H9 (cell line): ENCODE results near the gene WIPF1. TPM values are rescaled to one million over a fixed set of nuclear protein-coding genes. Genes with fewer than 3 reads are reported as not detected.

Source experiments
- DNase-seq: peaks from one replicate; pipeline ENCODE4 v3.0.0-alpha.2; 2017
- H2AFZ ChIP-seq: one replicate; pipeline ENCODE4 v1.6.1; 2013; ENCODE audit warnings: mild to moderate bottlenecking, low read length, control low read depth, moderate library complexity
- H2AK5ac ChIP-seq: 2 replicates; pipeline ENCODE4 v1.6.1; 2013; ENCODE audit warnings: low read length, control low read depth, mixed read lengths; ENCODE audit not compliant: insufficient read length
- H2BK120ac ChIP-seq: one replicate; pipeline ENCODE4 v1.6.1; 2013; ENCODE audit warnings: low read depth, mild to moderate bottlenecking, low read length, control low read depth, inconsistent platforms; ENCODE audit not compliant: poor library complexity, severe bottlenecking
- H2BK12ac ChIP-seq: 2 replicates; pipeline ENCODE4 v1.6.1; 2013; ENCODE audit warnings: low read length, control low read depth, mixed read lengths, low read depth; ENCODE audit not compliant: insufficient read length
- H2BK15ac ChIP-seq: 2 replicates; pipeline ENCODE4 v1.6.1; 2013; ENCODE audit warnings: low read depth, low read length, control low read depth
- H2BK20ac ChIP-seq: one replicate; pipeline ENCODE4 v1.6.1; 2013; ENCODE audit warnings: low read depth, mild to moderate bottlenecking, low read length, control low read depth, inconsistent platforms; ENCODE audit not compliant: poor library complexity, severe bottlenecking
- H2BK5ac ChIP-seq: 2 replicates; pipeline ENCODE4 v1.6.1; 2013; ENCODE audit warnings: low read length, control low read depth, mixed read lengths; ENCODE audit not compliant: insufficient read length
- H3K14ac ChIP-seq: 2 replicates; pipeline ENCODE4 v1.6.1; 2013; ENCODE audit warnings: low read length, control low read depth; ENCODE audit not compliant: insufficient read depth
- H3K18ac ChIP-seq: 2 replicates; pipeline ENCODE4 v1.6.1; 2013; ENCODE audit warnings: low read depth, mild to moderate bottlenecking, mixed read lengths, low read length, control low read depth; ENCODE audit not compliant: insufficient read length
- H3K23ac ChIP-seq: 2 replicates; pipeline ENCODE4 v1.6.1; 2013; ENCODE audit warnings: low read length, control low read depth, mixed read lengths, low read depth; ENCODE audit not compliant: insufficient read length
- H3K23me2 ChIP-seq: 2 replicates; pipeline ENCODE4 v1.6.1; 2013; ENCODE audit warnings: low read depth, mild to moderate bottlenecking, mixed read lengths, low read length, control low read depth; ENCODE audit not compliant: insufficient read length, poor library complexity, severe bottlenecking
- H3K27ac ChIP-seq: 2 replicates; pipeline ENCODE4 v1.5.1; 2013; ENCODE audit warnings: low read length, control low read depth, mixed read lengths, low read depth; ENCODE audit not compliant: insufficient read length
- H3K27me3 ChIP-seq: 2 replicates; pipeline ENCODE4 v1.6.1; 2013; ENCODE audit warnings: low read length, control low read depth, inconsistent platforms; ENCODE audit not compliant: insufficient read depth
- H3K4ac ChIP-seq: 2 replicates; pipeline ENCODE4 v1.6.1; 2013; ENCODE audit warnings: low read depth, mild to moderate bottlenecking, control low read depth, inconsistent platforms, low read length, moderate library complexity
- H3K4me1 ChIP-seq: 2 replicates; pipeline ENCODE4 v1.6.1; 2013; ENCODE audit warnings: low read length, control low read depth, inconsistent platforms; ENCODE audit not compliant: insufficient read depth
- H3K4me2 ChIP-seq: 2 replicates; pipeline ENCODE4 v1.6.1; 2013; ENCODE audit warnings: low read length, control low read depth, mixed read lengths; ENCODE audit not compliant: insufficient read length, insufficient read depth
- H3K56ac ChIP-seq: 2 replicates; pipeline ENCODE4 v1.6.1; 2013; ENCODE audit warnings: low read depth, mild to moderate bottlenecking, mixed read lengths, low read length, control low read depth; ENCODE audit not compliant: insufficient read length
- H3K79me1 ChIP-seq: 2 replicates; pipeline ENCODE4 v1.6.1; 2013; ENCODE audit warnings: low read depth, mild to moderate bottlenecking, moderate library complexity, low read length, control low read depth, inconsistent platforms; ENCODE audit not compliant: insufficient read depth, poor library complexity, severe bottlenecking
- H3K79me2 ChIP-seq: 2 replicates; pipeline ENCODE4 v1.6.1; 2013; ENCODE audit warnings: low read length, control low read depth, inconsistent platforms; ENCODE audit not compliant: insufficient read depth
- H3K9ac ChIP-seq: 2 replicates; pipeline ENCODE4 v1.6.1; 2013; ENCODE audit warnings: low read length, control low read depth, mixed read lengths; ENCODE audit not compliant: insufficient read length; ENCODE audit errors: extremely low read depth
- H3K9me3 ChIP-seq: one replicate; pipeline ENCODE4 v1.6.1; 2013; ENCODE audit warnings: low read depth, low read length, inconsistent platforms; ENCODE audit not compliant: control insufficient read depth
- H3T11ph ChIP-seq: one replicate; pipeline ENCODE4 v1.6.1; 2013; ENCODE audit warnings: mild to moderate bottlenecking, low read length, control low read depth, inconsistent platforms
- H4K20me1 ChIP-seq: one replicate; pipeline ENCODE4 v1.6.1; 2013; ENCODE audit not compliant: control insufficient read depth, insufficient read length, insufficient read depth
- H4K5ac ChIP-seq: 2 replicates; pipeline ENCODE4 v1.6.1; 2013; ENCODE audit warnings: low read depth, mild to moderate bottlenecking, mixed read lengths, low read length, control low read depth; ENCODE audit not compliant: insufficient read length
- H4K8ac ChIP-seq: replicated peaks from 2 replicates; pipeline ENCODE4 v1.6.1; 2013; ENCODE audit warnings: low read length, control low read depth, mixed read lengths, low read depth; ENCODE audit not compliant: insufficient read length
- H4K91ac ChIP-seq: 2 replicates; pipeline ENCODE4 v1.6.1; 2013; ENCODE audit warnings: low read depth, mild to moderate bottlenecking, moderate library complexity, mixed read lengths, low read length, control low read depth; ENCODE audit not compliant: insufficient read length
- H3K27ac Mint-ChIP-seq, 3 experiments: 2 replicates in 2 of 3; 3 replicates in 1 of 3; pipeline ENCODE4 v1.8.0; 2020 to 2021; ENCODE audit warnings: mixed read lengths in 3 of 3, mild to moderate bottlenecking in 1 of 3, moderate library complexity in 1 of 3
- H3K27me3 Mint-ChIP-seq: 2 replicates; pipeline ENCODE4 v1.8.0; 2021; ENCODE audit warnings: low read depth, mild to moderate bottlenecking, moderate library complexity, mixed read lengths
- H3K36me3 Mint-ChIP-seq, 3 experiments: 2 replicates in 2 of 3; 3 replicates in 1 of 3; pipeline ENCODE4 v1.8.0; 2020 to 2021; ENCODE audit warnings: low read depth in 3 of 3, mixed read lengths in 3 of 3; ENCODE audit not compliant: insufficient read depth in 1 of 3
- H3K4me1 Mint-ChIP-seq, 2 experiments: 2 replicates each; pipeline ENCODE4 v1.8.0; 2020; ENCODE audit warnings: mixed read lengths in 2 of 2
- H3K4me3 Mint-ChIP-seq, 2 experiments: 2 replicates in 1 of 2; 3 replicates in 1 of 2; pipeline ENCODE4 v1.8.0; 2020 to 2021; ENCODE audit warnings: mild to moderate bottlenecking in 2 of 2, mixed read lengths in 2 of 2, moderate library complexity in 1 of 2
- H3K9me3 Mint-ChIP-seq, 2 experiments: 2 replicates in 1 of 2; 3 replicates in 1 of 2; pipeline ENCODE4 v1.8.0; 2020; ENCODE audit warnings: mild to moderate bottlenecking in 2 of 2, mixed read lengths in 2 of 2, moderate library complexity in 1 of 2
- CTCF ChIP-seq: fragments of 200-600 bp; sonication (generic); conservative IDR thresholded peaks from 3 replicates; pipeline ENCODE4 v1.8.0; 2021; ENCODE audit warnings: antibody characterized with exemption, mild to moderate bottlenecking
- WGBS: extraction: QIAGEN DNeasy Blood & Tissue Kit; methylation state at CpG from one replicate; pipeline ENCODE4 v1.1.7; 2013; ENCODE audit warnings: missing lambda C conversion rate, low lambda C conversion rate, mixed read lengths; ENCODE audit not compliant: insufficient read length; ENCODE audit errors: extremely low coverage; 5-methylcytosine and 5-hydroxymethylcytosine counted together
- total RNA-seq: library from RNA; stranded (reverse); gene quantifications from 2 replicates; pipeline ENCODE4 v1.2.1, GENCODE V29; 2021

The WIPF1 gene
- total RNA-seq, 1 experiment from 2014 or later: 5.1 TPM

GRCh38 chr2:174615871-174616436 is 18.4 kb upstream of the WIPF1 start:
- Histone ChIP-seq H2BK120ac (no peak overlapping the region), H3T11ph (no peak overlapping the region), H4K91ac (no peak overlapping the region), H3K27me3 (no peaks in the 10 kb centered on the region), H3K9ac (no peak overlapping the region), H3K23me2 (no peaks in the 10 kb centered on the region), H3K18ac (no peak overlapping the region), H3K79me1 (no peaks in the 10 kb centered on the region), H2BK20ac (no peak overlapping the region), H2AFZ (no peak overlapping the region), H3K4me1 (no peaks in the 10 kb centered on the region), H4K5ac (no peak overlapping the region), H3K56ac (no peak overlapping the region), H2BK12ac (no peak overlapping the region), H2BK15ac (no peak overlapping the region), H3K4me2 (no peak overlapping the region), H3K14ac (no peak overlapping the region), H4K8ac (no peak overlapping the region), H3K27ac (no peak overlapping the region), H2AK5ac (no peak overlapping the region), H4K20me1 (no peaks in the 10 kb centered on the region), H3K79me2 (no peaks in the 10 kb centered on the region), H3K9me3 (no peaks in the 10 kb centered on the region), H2BK5ac (no peak overlapping the region), H3K4ac (no peak overlapping the region), H3K23ac (no peak overlapping the region)
- no peak for TF ChIP-seq CTCF
- Mint-ChIP-seq H3K36me3 (no peaks in the 10 kb centered on the region), H3K4me1 (peaks cover 0 to 7% of the 10 kb centered on the region in 2 experiments; a peak in 1 of 4 replicates), H3K27ac (0 out of 7 replicates have a peak overlapping the region, but pooled peaks of 1 of the 3 experiments have one; percentile 12), H3K27me3 (no peaks in the 10 kb centered on the region; the same call in none of the 2 replicates), H3K9me3 (no peaks in the 10 kb centered on the region), H3K4me3 (no peak overlapping the region)
- no CpG with 5 or more reads among the region's 4 CpGs for WGBS
- DNase-seq: no peak
